Uterus (tissue), 4 donors: ENCODE data around the gene MRPS15. TPM values are rescaled to one million over a fixed set of nuclear protein-coding genes. Genes with fewer than 3 reads are reported as not detected.
A peak's percentile ranks its signal among the peaks of the same experiment; 100 is the strongest.
"Not testable (repeated sequence)": the region's sequence is repeated elsewhere in the genome, so short reads cannot be mapped to it uniquely, and the experiment has no call there.

Experiments
- DNase-seq, 2 donors: peaks; one replicate each; pipeline ENCODE4 v3.0.0-alpha.2; 2019 to 2020
- H3K27ac ChIP-seq, 2 donors: fragments of 200-600 bp; sonication (generic); 1 replicate in 1 of 2; 2 replicates in 1 of 2; pipeline ENCODE4 v1.5.1; 2016 to 2018
- H3K27me3 ChIP-seq, 2 donors: fragments of 200-600 bp; sonication (generic); one replicate each; pipeline ENCODE4 v1.5.1; 2018 to 2019; ENCODE audit warnings: control low read depth in 1 of 2
- H3K36me3 ChIP-seq, 2 donors: fragments of 200-600 bp; sonication (generic); one replicate each; pipeline ENCODE4 v1.5.1; 2019; ENCODE audit warnings: control low read depth in 1 of 2
- H3K4me1 ChIP-seq, 2 donors: fragments of 200-600 bp; sonication (generic); one replicate each; pipeline ENCODE4 v1.5.1; 2018 to 2019; ENCODE audit warnings: control low read depth in 1 of 2
- H3K4me3 ChIP-seq, 2 donors: fragments of 200-600 bp; sonication (generic); 1 replicate in 1 of 2; 2 replicates in 1 of 2; pipeline ENCODE4 v1.5.1; 2018 to 2019; ENCODE audit warnings: mild to moderate bottlenecking in 1 of 2
- H3K9me3 ChIP-seq, 2 donors: fragments of 200-600 bp; sonication (generic); one replicate each; pipeline ENCODE4 v1.5.1; 2019; ENCODE audit warnings: control low read depth in 1 of 2
- CTCF ChIP-seq, 4 experiments: fragments of 200-600 bp in 2 of 4; fragments of 450-650 bp in 2 of 4; sonication (generic) in 2 of 4; IDR thresholded peaks; one replicate each; pipeline ENCODE4 v1.5.1; 2016 to 2019; ENCODE audit warnings: antibody characterized with exemption in 4 of 4, mild to moderate bottlenecking in 2 of 4, moderate library complexity in 1 of 4
- POLR2A ChIP-seq, 2 donors: fragments of 450-650 bp; IDR thresholded peaks; one replicate each; pipeline ENCODE4 v1.6.1; 2016; ENCODE audit warnings: antibody characterized with exemption in 2 of 2, mild to moderate bottlenecking in 1 of 2, moderate library complexity in 1 of 2
- intact Hi-C: fragments of 100-400 bp; cut with DNase I; formaldehyde crosslinking; loops from one replicate; pipeline ENCODE4 v1.15.1; 2023; ENCODE audit warnings: low total_unique reads
- total RNA-seq, 4 donors: library from RNA; depleted of rRNA in 3 of 4; stranded (reverse); fragments of >200 nt in 3 of 4; gene quantifications; one replicate each; pipeline versions ENCODE4 v1.1.0 to v1.2.4, GENCODE V29; 2014 to 2023
- donor health status: DM: yes; HTN: yes; CAD: no.

Gene MRPS15
- total RNA-seq = 10 to 100 TPM; 25.0 to 43.5 (median 36.3) TPM

- peak; percentile 96 to 97 for DNase-seq
These were observed at the start of gene MRPS15 for GRCh38 chr1:36463803-36464604. TSS of gene MRPS15 (minus strand) at chr1:36464384. CDS start at chr1:36464275, 109 bp downstream.

GRCh38 chr1:36512842-36513241 is 48.7 kb upstream of the MRPS15 start:
- no peaks in the 10 kb centered on the region for H3K4me1 ChIP-seq
- H3K27ac ChIP-seq = no peak overlapping the region
- intact Hi-C loops = no loop called here
- TF ChIP-seq POLR2A (IDR thresholded peaks at IDR 0.05) = no peak
- TF ChIP-seq CTCF (IDR thresholded peaks at IDR 0.05) = no peak
- no peak overlapping the region for H3K4me3 ChIP-seq
- H3K9me3 ChIP-seq = no peaks in the 10 kb centered on the region
- DNase-seq = no peak
- H3K36me3 ChIP-seq = no peaks in the 10 kb centered on the region
- H3K27me3 ChIP-seq = no peaks in the 10 kb centered on the region

More at GRCh38 chr1:36463803-36464604, at the start of gene MRPS15:
- H3K9me3 ChIP-seq = no peaks in the 10 kb centered on the region
- TF ChIP-seq POLR2A (IDR thresholded peaks at IDR 0.05) = peak; percentile 85 to 86
- TF ChIP-seq CTCF (IDR thresholded peaks at IDR 0.05) = peak in 1 of 4 experiments; percentile 5
- H3K4me1 ChIP-seq = peaks cover 0 to 3% of the 10 kb centered on the region in 2 donors
- H3K4me3 ChIP-seq = peak within 1 kb of the TSS; percentile 83 to 91
- intact Hi-C loops = no loop called here
- H3K36me3 ChIP-seq = no peaks in the 10 kb centered on the region
- H3K27ac ChIP-seq = peak within 1 kb of the TSS; percentile 92 to 94
- no peaks in the 10 kb centered on the region for H3K27me3 ChIP-seq

DNA sequence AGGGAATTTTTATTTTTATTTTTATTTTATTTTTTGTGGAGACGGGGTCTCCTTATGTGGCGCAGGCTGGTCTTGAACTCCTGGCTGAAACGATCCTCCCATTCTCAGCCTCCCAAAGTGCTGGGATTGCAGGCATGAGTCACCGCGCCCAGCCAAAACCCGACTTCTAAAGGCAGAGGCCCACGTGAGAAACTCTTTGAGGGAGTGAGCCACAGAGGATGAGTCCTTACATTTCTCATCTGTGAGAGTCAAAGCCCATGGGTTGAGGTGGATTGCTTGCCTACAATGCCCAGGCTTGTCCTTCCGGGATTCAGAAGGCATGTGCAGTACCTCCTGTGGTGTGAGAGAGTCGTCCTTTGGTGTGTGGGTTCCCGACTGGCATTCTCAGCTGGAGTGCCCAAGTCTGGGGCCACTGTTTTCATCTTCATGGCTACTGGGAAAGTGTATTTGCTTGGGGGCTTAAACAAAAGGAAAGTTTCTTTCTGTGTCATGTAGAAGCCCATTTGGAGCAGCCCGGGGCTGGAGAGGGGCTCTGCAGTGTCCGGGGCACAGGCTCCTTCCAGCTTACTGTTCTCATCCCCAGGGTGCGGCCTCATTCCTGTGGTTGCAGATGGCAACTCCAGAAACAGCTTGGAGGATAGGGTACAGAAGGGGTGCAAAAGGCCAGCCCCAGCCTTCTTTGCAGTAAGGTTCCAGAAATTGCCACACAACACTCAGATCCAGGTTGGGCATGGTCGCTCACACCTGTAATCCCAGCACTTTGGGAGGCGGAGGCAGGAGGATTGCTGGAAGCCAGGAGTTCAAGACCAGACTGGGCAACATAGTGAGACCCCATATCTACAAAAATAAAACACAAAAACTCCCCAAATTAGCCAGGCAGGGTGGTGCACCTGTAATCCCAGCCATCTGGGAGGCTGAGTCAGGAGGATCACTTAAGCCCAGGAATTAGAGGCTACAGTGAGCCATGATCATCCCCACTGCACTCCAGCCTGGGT is 47.9 kb upstream of the MRPS15 start:
- intact Hi-C loops = no loop called here

GRCh38 chr1:36511220-36511619 is 47.0 kb upstream of the MRPS15 start:
- H3K4me3 ChIP-seq, DNase-seq, H3K27ac ChIP-seq, intact Hi-C loops, H3K9me3 ChIP-seq, H3K4me1 ChIP-seq, H3K36me3 ChIP-seq, H3K27me3 ChIP-seq: not testable (repeated sequence)

More for the DNA sequence above, 47.9 kb upstream of the MRPS15 start:
- H3K36me3 ChIP-seq = no peaks in the 10 kb centered on the region
- H3K27ac ChIP-seq = no peak overlapping the region
- H3K4me3 ChIP-seq = no peak overlapping the region
- H3K27me3 ChIP-seq = no peaks in the 10 kb centered on the region
- TF ChIP-seq CTCF (IDR thresholded peaks at IDR 0.05) (no peak), POLR2A (IDR thresholded peaks at IDR 0.05) (no peak)
- H3K4me1 ChIP-seq = no peaks in the 10 kb centered on the region
- DNase-seq = no peak
- no peaks in the 10 kb centered on the region for H3K9me3 ChIP-seq

GRCh38 chr1:36510418-36510817 is 46.2 kb upstream of the MRPS15 start:
- Histone ChIP-seq H3K27ac (no peak overlapping the region), H3K36me3 (no peaks in the 10 kb centered on the region), H3K4me1 (no peaks in the 10 kb centered on the region), H3K27me3 (no peaks in the 10 kb centered on the region), H3K9me3 (no peaks in the 10 kb centered on the region), H3K4me3 (no peak overlapping the region)
- TF ChIP-seq POLR2A (IDR thresholded peaks at IDR 0.05) (no peak), CTCF (IDR thresholded peaks at IDR 0.05) (no peak)
- no peak for DNase-seq
- intact Hi-C loops = no loop called here
